ENCODE data around the gene GRAPL.
"Not testable (repeated sequence)": the region's sequence is repeated elsewhere in the genome, so short reads cannot be mapped to it uniquely, and the experiment has no call there.

The GRAPL gene

DNA sequence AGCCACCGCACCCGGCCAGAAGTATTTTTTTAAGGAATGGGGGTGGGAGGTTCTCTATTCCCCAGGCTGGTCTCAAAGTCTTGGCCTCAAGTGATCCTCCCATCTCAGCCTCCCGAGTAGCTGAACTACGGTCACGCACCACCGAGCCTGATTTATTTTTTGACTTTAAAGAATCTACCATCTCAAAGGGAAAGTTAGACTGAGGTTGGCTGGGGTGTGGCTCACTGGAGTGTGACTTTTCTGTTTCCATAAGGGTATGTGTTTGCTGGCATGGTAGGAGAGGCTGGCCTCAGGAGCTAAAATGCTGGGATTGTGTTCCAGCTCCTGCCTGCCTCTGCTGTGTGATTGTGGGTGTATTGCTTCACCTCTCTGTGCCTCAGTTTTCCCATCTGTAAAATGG is 10.6 kb downstream of the GRAPL start:
- not testable (repeated sequence) for DNase-seq

GRCh38 chr17:19141366-19142155 is 14.2 kb downstream of the GRAPL start:
- DNase-seq: not testable (repeated sequence)

DNA sequence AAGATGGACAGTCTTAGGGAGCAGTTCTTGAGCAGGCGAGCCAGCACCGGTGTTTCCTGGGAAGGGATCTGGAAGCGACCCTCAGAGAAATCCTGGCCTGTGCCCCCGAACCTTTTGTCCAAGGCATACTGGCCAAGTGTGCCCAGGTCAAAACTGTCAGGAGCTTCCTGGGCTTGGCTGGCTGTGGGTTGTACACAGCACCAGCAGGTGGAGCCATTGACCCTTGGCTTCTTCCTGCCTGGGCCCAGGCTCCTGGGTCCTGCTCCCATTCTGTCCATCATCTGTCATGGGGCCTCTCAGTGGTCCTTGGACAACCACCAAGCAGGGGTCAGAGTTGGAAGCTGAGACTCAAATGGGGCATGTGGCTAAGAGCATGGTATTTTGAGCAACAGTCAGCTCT is 15.0 kb downstream of the GRAPL start:
- DNase-seq: not testable (repeated sequence)

- DNase-seq: not testable (repeated sequence)
Observed at GRCh38 chr17:19143097-19143777, 15.8 kb downstream of the GRAPL start.

DNA sequence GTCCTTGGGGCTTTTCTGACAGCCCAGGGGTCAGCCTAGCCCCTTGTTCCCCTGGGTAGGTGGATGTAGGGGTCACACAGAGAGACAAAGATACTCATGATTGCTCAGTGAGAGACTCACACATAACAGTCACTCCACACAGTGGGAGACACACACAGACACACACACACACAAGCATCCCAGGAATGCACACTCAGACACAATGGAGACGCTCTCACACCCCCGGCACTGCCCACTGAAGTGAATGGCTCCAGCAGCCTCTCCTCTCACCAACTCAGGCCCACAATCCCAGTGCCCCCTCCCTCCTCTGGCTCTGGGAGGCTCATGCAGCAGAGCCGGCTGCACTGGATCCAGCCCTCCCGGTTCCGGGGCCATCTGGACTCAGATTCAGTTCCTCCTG is 17.0 kb downstream of the GRAPL start:
- DNase-seq: not testable (repeated sequence)

DNA sequence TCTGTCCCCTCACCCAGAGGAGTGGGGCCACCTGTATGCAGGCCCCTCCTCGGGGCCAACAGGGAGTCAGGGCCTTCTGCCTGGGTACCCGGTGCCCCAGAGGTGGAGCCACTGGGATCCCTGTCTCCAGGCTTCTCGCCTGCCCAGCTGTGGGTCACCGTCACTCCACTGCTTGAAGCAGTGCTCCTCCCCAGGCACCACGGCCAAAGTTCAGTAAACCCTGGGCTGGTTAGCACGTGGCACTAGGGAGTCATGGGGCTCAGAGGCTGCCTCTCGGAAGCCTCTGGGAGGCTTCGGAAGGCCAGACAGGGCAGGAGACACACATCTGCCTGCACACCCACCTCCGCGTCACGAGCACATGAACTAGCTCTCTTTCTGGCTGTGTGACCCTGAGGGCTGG is 18.1 kb downstream of the GRAPL start:
- not testable (repeated sequence) for DNase-seq

- DNase-seq: not testable (repeated sequence)
Observed at GRCh38 chr17:19150678-19151615, 23.6 kb downstream of the GRAPL start.

DNA sequence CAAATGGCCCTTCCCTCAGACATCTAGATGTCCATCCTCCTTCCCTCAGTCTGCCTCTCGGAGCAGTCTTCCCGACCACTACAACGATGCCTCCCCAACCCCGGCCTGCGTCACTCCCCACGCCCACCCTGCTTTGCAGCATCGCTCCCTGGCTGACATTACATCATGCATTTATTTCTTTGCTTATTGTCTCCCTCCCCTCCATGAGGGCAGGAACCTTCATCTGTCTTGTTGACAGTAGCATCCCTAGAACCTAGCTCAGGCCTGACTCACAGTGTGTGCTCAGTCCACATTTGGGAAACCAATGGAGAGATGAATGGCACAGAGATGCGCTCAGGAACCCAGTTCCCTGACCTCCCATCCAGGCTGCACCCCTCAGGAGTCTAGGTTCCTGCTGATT is 30.2 kb downstream of the GRAPL start:
- not testable (repeated sequence) for DNase-seq

DNA sequence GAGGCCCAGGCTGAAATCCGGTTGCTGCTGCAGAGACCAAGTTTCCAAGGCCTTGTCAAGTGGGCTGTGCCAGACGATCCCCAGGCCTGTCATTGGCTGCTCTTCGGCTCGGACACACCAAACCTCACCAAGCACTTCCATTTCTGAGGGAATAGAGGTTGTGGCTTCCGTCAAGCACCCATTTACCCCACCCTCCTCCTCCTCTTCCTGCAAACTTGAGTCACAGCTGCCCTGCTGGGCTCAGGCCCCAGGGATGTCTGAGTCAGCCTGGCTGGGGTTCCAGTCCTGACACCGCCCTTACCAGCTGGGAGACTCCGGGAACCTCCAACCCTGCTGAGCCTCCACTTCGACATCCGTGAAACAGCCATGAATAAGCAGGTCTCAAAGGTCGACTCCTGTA is 31.1 kb downstream of the GRAPL start:
- DNase-seq: not testable (repeated sequence)

DNA sequence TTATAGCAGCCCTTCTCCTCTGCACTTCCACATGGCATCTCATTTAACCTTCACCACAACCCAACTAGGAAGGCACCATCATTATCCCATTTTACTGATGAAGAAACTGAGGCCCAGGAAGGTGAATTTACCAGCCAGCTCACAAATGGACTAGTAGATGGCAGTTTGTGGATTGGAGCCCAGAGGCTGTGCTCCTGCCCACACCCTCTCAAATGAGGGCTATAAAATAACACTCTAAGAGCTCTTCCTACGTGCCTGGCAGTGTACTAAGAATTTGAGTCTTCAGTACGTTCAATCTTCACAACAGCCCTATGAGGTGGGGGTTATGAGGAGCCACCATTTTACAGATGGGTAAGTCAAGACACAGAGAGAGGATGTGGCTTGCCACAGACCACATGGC is 31.5 kb downstream of the GRAPL start:
- DNase-seq: not testable (repeated sequence)

DNA sequence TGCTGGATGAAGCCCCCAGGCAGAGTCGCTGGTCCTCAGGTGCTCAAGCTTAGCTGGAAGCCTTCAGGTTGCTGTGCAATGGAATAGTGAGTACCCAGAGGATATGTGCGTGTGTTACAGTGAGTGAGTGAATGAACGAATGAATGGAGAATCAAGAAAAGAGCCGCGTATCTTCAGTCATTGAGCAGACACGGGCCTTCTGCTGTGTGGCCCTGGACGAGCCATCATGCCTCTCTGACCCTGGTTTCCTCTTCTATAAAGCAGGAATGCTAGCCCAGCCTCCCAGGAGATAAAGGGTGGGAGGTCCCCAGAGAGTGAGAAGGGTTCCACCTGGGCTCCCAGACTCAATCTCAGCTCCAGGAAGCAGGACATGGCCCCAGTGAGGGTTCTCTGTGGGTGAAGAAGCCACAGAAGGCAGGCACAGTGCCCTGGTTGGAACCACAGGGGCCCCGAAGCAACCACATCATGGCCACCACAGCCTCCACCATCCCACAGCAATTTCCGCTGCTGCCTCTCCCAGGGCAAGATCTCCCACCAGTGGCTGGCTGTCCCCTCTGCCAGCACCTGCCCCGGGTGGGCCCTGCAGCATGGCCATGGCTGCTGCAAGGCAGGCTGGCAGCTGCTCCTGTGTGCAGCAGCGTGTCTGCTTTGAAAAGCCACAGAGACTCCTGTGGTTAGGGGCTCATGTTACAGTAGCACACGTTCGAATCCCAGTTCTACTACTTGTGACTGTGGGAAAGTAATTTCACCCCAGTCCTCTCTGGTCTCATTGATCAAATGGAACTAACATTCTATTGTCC is 34.1 kb downstream of the GRAPL start:
- DNase-seq: not testable (repeated sequence)

- not testable (repeated sequence) for DNase-seq
Observed at GRCh38 chr17:19162384-19163216, 35.2 kb downstream of the GRAPL start.

DNA sequence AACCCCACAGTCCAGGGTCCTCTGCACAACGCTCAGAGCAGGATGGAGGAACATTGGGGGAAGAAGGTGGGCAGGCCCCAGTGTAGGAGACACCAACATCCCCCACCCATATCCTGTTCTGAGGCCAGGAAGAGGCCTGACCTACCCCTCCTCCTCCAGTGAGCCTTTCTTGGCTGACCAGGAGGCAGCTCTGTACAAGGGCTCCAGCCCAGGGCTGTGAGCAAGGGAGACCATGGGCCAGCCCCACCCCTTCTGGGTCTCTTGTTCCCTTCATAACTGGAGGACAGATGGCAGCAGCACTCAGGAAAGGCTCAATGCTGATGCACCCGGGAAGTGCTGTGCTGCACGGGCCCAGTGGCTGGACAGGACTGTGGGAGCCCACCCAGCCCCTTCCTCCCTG is 47.0 kb downstream of the GRAPL start:
- not testable (repeated sequence) for DNase-seq

DNA sequence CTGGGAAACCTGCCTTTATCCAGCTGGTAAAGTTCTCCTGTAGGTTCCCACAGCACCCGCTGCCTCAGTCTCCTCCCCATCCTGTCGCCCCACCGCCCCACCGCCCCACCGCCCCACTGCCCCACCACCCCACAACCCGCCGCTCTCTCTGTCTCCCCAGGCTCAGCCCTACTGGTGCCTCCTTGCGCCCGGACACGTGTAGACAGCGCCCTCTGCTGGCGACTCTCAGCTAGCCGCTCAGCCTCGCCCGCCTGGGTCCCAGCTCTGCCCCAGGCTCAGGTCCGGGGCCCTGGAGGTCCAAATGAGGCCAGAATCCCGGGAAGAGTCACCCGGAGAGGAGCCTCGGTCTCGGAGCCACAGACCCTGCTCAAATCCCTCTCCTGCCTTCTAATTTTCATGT is 48.0 kb downstream of the GRAPL start:
- not testable (repeated sequence) for DNase-seq

GRCh38 chr17:19181040-19181875 is 53.9 kb downstream of the GRAPL start:
- not testable (repeated sequence) for DNase-seq

- DNase-seq: not testable (repeated sequence)
Observed at GRCh38 chr17:19187883-19188869, 60.8 kb downstream of the GRAPL start.

DNA sequence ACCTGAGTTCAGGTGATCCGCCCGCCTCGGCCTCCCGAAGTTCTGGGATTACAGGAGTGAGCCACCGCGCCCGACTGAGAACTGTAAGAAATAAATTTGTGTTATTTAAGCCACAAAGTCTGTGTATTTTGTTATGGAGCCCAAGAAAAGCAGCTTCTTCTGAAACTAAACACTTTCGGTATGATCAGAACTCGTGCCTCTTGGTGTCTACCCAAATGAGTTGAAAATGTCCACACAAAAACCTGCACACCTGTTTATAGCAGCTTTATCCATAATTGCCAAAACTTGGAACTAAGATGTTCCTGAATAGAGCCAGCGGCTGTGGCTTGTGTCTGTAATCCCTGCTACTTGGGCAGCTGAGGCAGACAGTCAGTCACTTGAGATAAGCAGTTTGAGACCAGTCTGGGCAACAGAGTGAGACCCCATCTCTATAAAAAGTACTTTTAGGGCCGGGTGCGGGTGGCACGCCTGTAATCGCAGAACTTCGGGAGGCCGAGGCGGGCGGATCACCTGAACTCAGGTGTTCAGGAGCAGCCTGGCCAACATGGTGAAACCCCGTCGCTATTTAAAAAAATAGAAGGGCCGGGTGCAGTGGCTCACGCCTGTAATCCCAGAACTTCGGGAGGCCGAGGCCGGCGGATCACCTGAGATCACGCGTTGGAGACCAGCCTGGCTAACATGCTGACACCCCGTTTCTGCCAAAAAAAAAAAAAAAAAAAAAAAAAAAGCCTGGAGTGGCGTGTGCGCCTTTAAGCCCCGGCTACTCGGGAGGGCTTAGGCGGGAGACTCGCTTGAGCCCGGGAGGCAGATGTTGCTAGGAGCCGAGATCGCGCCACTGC is 61.7 kb downstream of the GRAPL start:
- DNase-seq: not testable (repeated sequence)

Data from MV-4-11 (cell line).